Erythroblast (primary cell): ENCODE measurements around the gene PRSS36.
"Not testable (repeated sequence)": the region's sequence is repeated elsewhere in the genome, so short reads cannot be mapped to it uniquely, and the experiment has no call there.

Experiments
- DNase-seq, 2 experiments: peaks; one replicate each; lab custom pipeline; 2025; lab: John Stamatoyannopoulos, UW
- GATA1 ChIP-seq: IDR thresholded peaks from 2 replicates; pipeline ENCODE4 v1.6.1; 2011; ENCODE audit warnings: low read depth, mild to moderate bottlenecking, control low read depth, low read length, moderate library complexity
- POLR2A ChIP-seq: IDR thresholded peaks from 2 replicates; pipeline ENCODE4 v1.6.1; 2011; ENCODE audit warnings: mild to moderate bottlenecking, low read length

The PRSS36 gene

GRCh38 chr16:31179219-31179746 lies 29.4 kb upstream of the PRSS36 start:
- DNase-seq: no peak
- TF ChIP-seq GATA1: no peak
- TF ChIP-seq POLR2A: no peak

DNA sequence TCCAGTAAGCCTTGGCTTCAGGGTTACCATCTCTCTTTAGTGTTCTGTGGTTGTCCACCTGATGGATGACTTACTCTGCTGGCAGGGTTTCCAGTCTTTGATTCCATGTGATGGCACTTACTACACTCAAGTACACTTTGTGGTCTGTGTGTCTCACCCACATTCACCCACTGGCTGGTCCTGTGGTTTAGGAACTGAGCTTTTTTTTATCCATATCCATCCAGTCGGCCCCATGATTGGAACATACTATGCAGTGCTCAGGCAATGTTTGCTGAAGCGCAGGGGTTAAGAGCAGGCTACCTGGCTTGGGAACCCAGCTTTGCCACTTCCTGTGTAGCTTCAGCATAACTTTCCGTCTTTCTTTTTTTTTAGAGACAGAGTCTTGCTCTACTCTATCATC lies 27.3 kb upstream of the PRSS36 start:
- TF ChIP-seq GATA1 (no peak), POLR2A (no peak)
- no peak for DNase-seq

DNA sequence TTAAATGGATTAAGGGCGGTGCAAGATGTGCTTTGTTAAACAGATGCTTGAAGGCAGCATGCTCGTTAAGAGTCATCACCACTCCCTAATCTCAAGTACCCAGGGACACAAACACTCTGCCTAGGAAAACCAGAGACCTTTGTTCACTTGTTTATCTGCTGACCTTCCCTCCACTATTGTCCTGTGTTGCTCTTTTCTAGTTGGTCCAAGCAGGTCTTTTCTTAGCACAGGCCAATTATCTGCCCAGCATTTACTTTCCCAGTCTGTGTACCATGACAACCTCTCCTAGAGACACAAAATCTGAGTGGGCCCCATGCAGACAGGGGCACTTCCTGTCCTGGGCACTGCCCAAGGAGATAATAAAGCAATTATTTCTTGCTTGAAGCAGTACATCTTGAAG lies 20.2 kb upstream of the PRSS36 start:
- not testable (repeated sequence) for DNase-seq

- TF ChIP-seq GATA1 (no peak), POLR2A (no peak)
- no peak for DNase-seq
Measured at GRCh38 chr16:31168848-31169247, 19.0 kb upstream of the PRSS36 start.

GRCh38 chr16:31167315-31167714 lies 17.4 kb upstream of the PRSS36 start:
- no peak for DNase-seq
- no peak for TF ChIP-seq POLR2A
- no peak for TF ChIP-seq GATA1

DNA sequence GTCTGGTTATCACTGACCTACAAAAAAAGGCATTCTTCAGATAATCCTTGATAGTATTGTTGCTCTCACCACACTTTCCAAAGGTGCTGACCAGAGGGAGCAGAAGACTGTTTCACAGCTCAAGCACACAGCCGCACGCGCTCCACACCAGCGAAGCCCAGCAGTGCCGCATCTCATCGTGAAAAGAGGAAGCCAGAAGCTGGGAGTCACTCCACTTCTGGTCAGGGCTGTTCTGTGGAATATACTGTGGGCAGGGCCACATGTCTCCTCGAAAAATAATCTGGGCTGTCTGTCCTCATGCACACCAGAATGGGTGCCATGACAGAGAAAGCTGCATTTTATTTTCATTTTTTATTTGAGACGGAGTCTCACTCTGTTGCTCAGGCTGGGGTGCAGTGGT lies 7.3 kb upstream of the PRSS36 start:
- TF ChIP-seq POLR2A: no peak
- TF ChIP-seq GATA1: no peak
- DNase-seq: no peak

- DNase-seq: not testable (repeated sequence)
Measured at GRCh38 chr16:31150976-31151375, 1.1 kb upstream of the PRSS36 start.

- no peak for TF ChIP-seq GATA1
- no peak for TF ChIP-seq POLR2A
- DNase-seq: no peak
Measured at GRCh38 chr16:31149332-31149731, 534 bp downstream of the PRSS36 start.

GRCh38 chr16:31148896-31149295 lies 970 bp downstream of the PRSS36 start:
- DNase-seq: no peak
- no peak for TF ChIP-seq POLR2A
- TF ChIP-seq GATA1: no peak

GRCh38 chr16:31148281-31148728 lies 1.6 kb downstream of the PRSS36 start:
- DNase-seq: no peak
- no peak for TF ChIP-seq GATA1
- TF ChIP-seq POLR2A: no peak

GRCh38 chr16:31147574-31147973 lies 2.3 kb downstream of the PRSS36 start:
- no peak for DNase-seq
- TF ChIP-seq GATA1 (no peak), POLR2A (no peak)

- DNase-seq: no peak
- TF ChIP-seq POLR2A (no peak), GATA1 (no peak)
Measured at GRCh38 chr16:31145398-31145990, 4.4 kb downstream of the PRSS36 start.

DNA sequence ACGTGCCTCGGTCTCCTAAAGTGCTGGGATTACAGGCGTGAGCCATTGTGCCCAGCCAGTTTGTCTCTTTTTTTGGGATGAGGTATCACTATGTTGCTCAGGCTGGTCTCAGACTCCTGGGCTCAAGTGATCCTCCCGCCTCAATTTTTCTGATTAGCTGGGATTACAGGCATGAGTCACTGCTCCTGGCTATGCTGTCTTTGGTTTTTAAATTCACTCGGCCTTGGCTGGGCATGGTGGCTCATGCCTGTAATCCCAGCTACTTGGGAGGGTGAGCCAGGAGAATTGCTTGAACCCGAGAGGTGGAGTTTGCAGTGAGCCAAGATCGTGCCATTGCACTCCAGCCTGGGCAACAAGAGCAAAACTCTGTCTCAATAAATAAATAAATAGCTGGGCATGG lies 5.4 kb downstream of the PRSS36 start:
- not testable (repeated sequence) for DNase-seq

GRCh38 chr16:31143694-31144148 lies 6.1 kb downstream of the PRSS36 start:
- no peak for DNase-seq
- TF ChIP-seq POLR2A: no peak

GRCh38 chr16:31143011-31143693 lies 6.7 kb downstream of the PRSS36 start:
- TF ChIP-seq POLR2A: no peak
- TF ChIP-seq GATA1: no peak
- no peak for DNase-seq
